Activated CD8-positive, alpha-beta memory T cell treated with anti-CD3 and anti-CD28 coated beads for 48 hours (primary cell): ENCODE results near the gene WWOX.

Source experiments
- DNase-seq, 3 experiments: peaks; one replicate each; pipeline ENCODE4 v3.0.0-alpha.2; 2020; ENCODE audit warnings: low read depth in 2 of 3, low spot score in 2 of 3

WWOX gene

GRCh38 chr16:78292086-78292843 is 192.8 kb downstream of the WWOX start:
- no peak for DNase-seq

- no peak for DNase-seq
Observed at GRCh38 chr16:78292844-78293380, 193.5 kb downstream of the WWOX start.

GRCh38 chr16:78294538-78295225 is 195.2 kb downstream of the WWOX start:
- no peak for DNase-seq

GRCh38 chr16:78297066-78297666 is 197.7 kb downstream of the WWOX start:
- DNase-seq = no peak

- DNase-seq = no peak
Observed at GRCh38 chr16:78298986-78299385, 199.5 kb downstream of the WWOX start.

GRCh38 chr16:78300469-78300868 is 201.0 kb downstream of the WWOX start:
- DNase-seq = no peak

GRCh38 chr16:78303946-78304345 is 204.5 kb downstream of the WWOX start:
- DNase-seq = no peak

- no peak for DNase-seq
Observed at GRCh38 chr16:78306361-78306760, 206.9 kb downstream of the WWOX start.

GRCh38 chr16:78307824-78308528 is 208.5 kb downstream of the WWOX start:
- DNase-seq = no peak

- DNase-seq = no peak
Observed at GRCh38 chr16:78309763-78310162, 210.3 kb downstream of the WWOX start.

- no peak for DNase-seq
Observed at GRCh38 chr16:78310196-78310595, 210.7 kb downstream of the WWOX start.

GRCh38 chr16:78310990-78311561 is 211.6 kb downstream of the WWOX start:
- DNase-seq = no peak

GRCh38 chr16:78311831-78312230 is 212.4 kb downstream of the WWOX start:
- DNase-seq = no peak

GRCh38 chr16:78317564-78318240 is 218.2 kb downstream of the WWOX start:
- DNase-seq = no peak

GRCh38 chr16:78321620-78322360 is 222.3 kb downstream of the WWOX start:
- DNase-seq = no peak

GRCh38 chr16:78323315-78323714 is 223.9 kb downstream of the WWOX start:
- DNase-seq = no peak

GRCh38 chr16:78324649-78325285 is 225.3 kb downstream of the WWOX start:
- DNase-seq = no peak

GRCh38 chr16:78325468-78326352 is 226.3 kb downstream of the WWOX start:
- no peak for DNase-seq
